Mesendoderm (in vitro differentiated cells): ENCODE results near the gene GPR173.

ENCODE experiments used
- DNase-seq: peaks from one replicate; pipeline ENCODE4 v3.0.0; 2013
- H2AK5ac ChIP-seq: 2 replicates; pipeline ENCODE4 v1.6.1; 2013; ENCODE audit warnings: low read length, inconsistent platforms
- H2BK120ac ChIP-seq: 2 replicates; pipeline ENCODE4 v1.6.1; 2013; ENCODE audit warnings: low read depth, mild to moderate bottlenecking, low read length, moderate library complexity, mixed read lengths
- H2BK15ac ChIP-seq: replicated peaks from 2 replicates; pipeline ENCODE4 v1.6.1; 2013; ENCODE audit warnings: low read depth, mild to moderate bottlenecking, moderate library complexity
- H2BK5ac ChIP-seq: 2 replicates; pipeline ENCODE4 v1.6.1; 2013; ENCODE audit warnings: low read length, inconsistent platforms
- H3K18ac ChIP-seq: 2 replicates; pipeline ENCODE4 v1.6.1; 2013; ENCODE audit warnings: mild to moderate bottlenecking, low read length, mixed read lengths
- H3K23ac ChIP-seq: one replicate; pipeline ENCODE4 v1.6.1; 2013; ENCODE audit warnings: low read length
- H3K27ac ChIP-seq: 2 replicates; pipeline ENCODE4 v1.5.1; 2013; ENCODE audit warnings: low read depth, mild to moderate bottlenecking, inconsistent platforms, low read length, moderate library complexity
- H3K27me3 ChIP-seq: 2 replicates; pipeline ENCODE4 v1.6.1; 2013; ENCODE audit warnings: low read length, control low read depth, mild to moderate bottlenecking, inconsistent platforms; ENCODE audit not compliant: insufficient read depth, poor library complexity
- H3K36me3 ChIP-seq: 2 replicates; pipeline ENCODE4 v1.6.1; 2013; ENCODE audit warnings: low read length, inconsistent platforms; ENCODE audit not compliant: control insufficient read depth, insufficient read depth
- H3K4ac ChIP-seq: one replicate; pipeline ENCODE4 v1.6.1; 2013; ENCODE audit warnings: low read depth, mild to moderate bottlenecking, low read length, moderate library complexity
- H3K4me1 ChIP-seq: 2 replicates; pipeline ENCODE4 v1.6.1; 2013; ENCODE audit warnings: low read depth, low read length, inconsistent platforms; ENCODE audit not compliant: control insufficient read depth
- H3K4me2 ChIP-seq: 2 replicates; pipeline ENCODE4 v1.6.1; 2013; ENCODE audit warnings: low read length
- H3K4me3 ChIP-seq: 2 replicates; pipeline ENCODE4 v1.5.1; 2013; ENCODE audit warnings: mild to moderate bottlenecking, low read length
- H3K56ac ChIP-seq: one replicate; pipeline ENCODE4 v1.6.1; 2013; ENCODE audit warnings: low read length
- H3K79me1 ChIP-seq: 2 replicates; pipeline ENCODE4 v1.6.1; 2013; ENCODE audit warnings: low read length, inconsistent platforms
- H3K79me2 ChIP-seq: 2 replicates; pipeline ENCODE4 v1.6.1; 2013; ENCODE audit warnings: mild to moderate bottlenecking, low read length; ENCODE audit not compliant: control insufficient read depth, insufficient read depth
- H3K9ac ChIP-seq: 2 replicates; pipeline ENCODE4 v1.6.1; 2013; ENCODE audit warnings: low read length, inconsistent platforms
- H4K5ac ChIP-seq: one replicate; pipeline ENCODE4 v1.6.1; 2013; ENCODE audit warnings: low read length
- H4K8ac ChIP-seq: one replicate; pipeline ENCODE4 v1.6.1; 2013; ENCODE audit warnings: low read depth, mild to moderate bottlenecking, control low read depth, low read length, moderate library complexity
- WGBS: extraction: QIAGEN DNeasy Blood & Tissue Kit; methylation state at CpG from one replicate; pipeline ENCODE4 v1.1.7; 2013; ENCODE audit warnings: low lambda C conversion rate, missing lambda C conversion rate; ENCODE audit not compliant: insufficient coverage; ENCODE audit errors: extremely low coverage; 5-methylcytosine and 5-hydroxymethylcytosine counted together

Gene GPR173

DNA sequence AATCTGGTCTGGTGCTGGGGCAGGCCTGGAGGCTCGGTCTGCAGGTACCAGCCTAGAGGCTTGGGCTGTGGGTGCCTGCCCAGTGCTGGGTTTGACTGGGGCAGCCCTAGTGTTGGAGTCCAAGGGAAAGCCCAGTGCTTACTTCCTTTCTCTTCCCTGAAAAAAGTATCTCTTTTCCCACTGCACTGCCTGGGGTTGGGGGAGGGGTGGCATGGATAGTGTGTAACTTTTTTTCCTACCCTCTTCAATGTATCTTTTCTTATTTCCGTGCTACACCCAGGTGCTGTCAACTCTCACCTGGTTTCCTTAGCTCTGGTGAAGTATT, 66.9 kb downstream of the GPR173 start:
- no peaks in the 10 kb centered on the region for H3K79me2 ChIP-seq
- H3K4me3 ChIP-seq = no peak overlapping the region
- H2AK5ac ChIP-seq = no peak overlapping the region
- no peak overlapping the region for H3K4ac ChIP-seq
- no peak for DNase-seq
- no peak overlapping the region for H3K56ac ChIP-seq
- H3K9ac ChIP-seq = no peak overlapping the region
- H3K4me1 ChIP-seq = no peaks in the 10 kb centered on the region
- H3K27ac ChIP-seq = no peak overlapping the region
- no peak overlapping the region for H3K23ac ChIP-seq
- no peak overlapping the region for H2BK5ac ChIP-seq
- H2BK120ac ChIP-seq = no peak overlapping the region
- no peak overlapping the region for H4K8ac ChIP-seq
- H4K5ac ChIP-seq = no peak overlapping the region
- H3K27me3 ChIP-seq = no peaks in the 10 kb centered on the region
- H3K4me2 ChIP-seq = no peak overlapping the region
- H2BK15ac ChIP-seq = no peak overlapping the region
- WGBS = no CpG with 5 or more reads among the region's 2 CpGs
- H3K18ac ChIP-seq = no peak overlapping the region
- H3K36me3 ChIP-seq = no peaks in the 10 kb centered on the region
- no peaks in the 10 kb centered on the region for H3K79me1 ChIP-seq

DNA sequence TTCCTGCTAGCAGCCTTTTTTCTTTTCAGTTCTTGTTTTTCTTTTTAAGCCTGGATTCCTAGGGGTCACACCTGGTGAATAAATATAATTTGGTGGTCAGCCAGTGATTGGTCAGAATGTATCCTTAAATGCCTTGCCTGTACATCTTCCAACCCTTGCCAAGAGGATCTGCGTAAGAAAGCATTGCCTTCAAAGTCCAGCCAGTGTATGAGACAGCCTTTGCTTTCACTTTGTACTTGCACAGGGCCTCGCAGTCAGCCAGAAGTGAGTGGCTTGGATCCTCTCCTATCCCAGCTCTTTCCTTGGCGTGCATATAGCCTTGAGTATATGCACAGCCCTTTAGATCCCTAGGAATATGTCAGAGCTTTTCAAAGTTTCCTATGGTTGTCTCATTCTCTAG, 67.5 kb downstream of the GPR173 start:
- Histone ChIP-seq H3K18ac (no peak overlapping the region), H3K27ac (no peak overlapping the region), H4K5ac (no peak overlapping the region), H3K4me3 (no peak overlapping the region), H4K8ac (no peak overlapping the region), H3K79me1 (no peaks in the 10 kb centered on the region), H2BK15ac (no peak overlapping the region), H3K4me2 (no peak overlapping the region), H3K79me2 (no peaks in the 10 kb centered on the region), H3K4me1 (no peaks in the 10 kb centered on the region), H3K9ac (no peak overlapping the region), H3K56ac (no peak overlapping the region), H3K4ac (no peak overlapping the region), H3K23ac (no peak overlapping the region), H3K27me3 (no peaks in the 10 kb centered on the region), H2AK5ac (no peak overlapping the region), H2BK120ac (no peak overlapping the region), H2BK5ac (no peak overlapping the region), H3K36me3 (no peaks in the 10 kb centered on the region)
- no peak for DNase-seq
- no CpG with 5 or more reads among the region's 3 CpGs for WGBS

- Histone ChIP-seq H2BK15ac (no peak overlapping the region), H3K79me1 (no peaks in the 10 kb centered on the region), H4K5ac (no peak overlapping the region), H4K8ac (no peak overlapping the region), H3K4ac (no peak overlapping the region), H3K4me3 (no peak overlapping the region), H3K18ac (no peak overlapping the region), H2AK5ac (no peak overlapping the region), H3K79me2 (no peaks in the 10 kb centered on the region), H3K27ac (no peak overlapping the region), H3K56ac (no peak overlapping the region), H3K23ac (no peak overlapping the region), H2BK120ac (no peak overlapping the region), H3K9ac (no peak overlapping the region), H3K36me3 (no peaks in the 10 kb centered on the region), H3K4me2 (no peak overlapping the region), H2BK5ac (no peak overlapping the region), H3K4me1 (no peaks in the 10 kb centered on the region), H3K27me3 (no peaks in the 10 kb centered on the region)
- DNase-seq = no peak
- no CpG with 5 or more reads among the region's 1 CpG for WGBS
Observed at GRCh38 chrX:53122013-53122412, 73.4 kb downstream of the GPR173 start.

- Histone ChIP-seq H2BK5ac (no peak overlapping the region), H3K9ac (no peak overlapping the region), H2BK15ac (no peak overlapping the region), H2BK120ac (no peak overlapping the region), H3K79me2 (no peaks in the 10 kb centered on the region), H3K23ac (no peak overlapping the region), H4K5ac (no peak overlapping the region), H2AK5ac (no peak overlapping the region), H3K18ac (no peak overlapping the region), H3K36me3 (no peaks in the 10 kb centered on the region), H3K27ac (no peak overlapping the region), H3K56ac (no peak overlapping the region), H3K4me2 (no peak overlapping the region), H3K4ac (no peak overlapping the region), H3K79me1 (no peaks in the 10 kb centered on the region), H3K27me3 (no peaks in the 10 kb centered on the region), H3K4me1 (no peaks in the 10 kb centered on the region), H3K4me3 (no peak overlapping the region), H4K8ac (no peak overlapping the region)
- no peak for DNase-seq
Observed at GRCh38 chrX:53125506-53125905, 76.9 kb downstream of the GPR173 start.

DNA sequence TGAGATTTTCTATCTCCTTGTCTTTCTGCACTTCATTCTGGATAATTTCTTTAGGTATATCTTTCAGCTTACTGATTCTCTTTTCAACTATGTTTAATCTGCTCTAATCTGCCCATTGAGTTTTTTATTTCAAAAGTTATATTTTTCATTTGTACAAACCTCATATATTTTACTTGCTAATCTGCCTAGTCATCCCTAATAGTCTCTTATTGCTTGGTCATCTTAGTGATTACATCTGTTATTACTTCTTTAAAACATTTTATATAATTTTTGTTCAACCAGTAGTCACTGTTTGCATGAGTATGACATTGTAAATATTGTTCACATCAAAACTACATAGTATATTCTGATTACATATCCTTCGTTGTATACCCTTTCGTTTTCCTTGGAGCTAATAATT, 77.8 kb downstream of the GPR173 start:
- no CpG with 5 or more reads among the region's 2 CpGs for WGBS
- Histone ChIP-seq H3K79me2 (no peaks in the 10 kb centered on the region), H3K23ac (no peak overlapping the region)

GRCh38 chrX:53128097-53128749, 79.6 kb downstream of the GPR173 start:
- Histone ChIP-seq H3K23ac (no peak overlapping the region), H3K4me2 (no peak overlapping the region), H3K27ac (no peak overlapping the region), H3K79me1 (no peaks in the 10 kb centered on the region), H3K79me2 (no peaks in the 10 kb centered on the region), H2BK120ac (no peak overlapping the region), H2AK5ac (no peak overlapping the region), H3K36me3 (no peaks in the 10 kb centered on the region), H3K9ac (no peak overlapping the region), H2BK5ac (no peak overlapping the region), H3K4me1 (no peaks in the 10 kb centered on the region), H4K8ac (no peak overlapping the region), H2BK15ac (no peak overlapping the region), H3K18ac (no peak overlapping the region), H3K27me3 (no peaks in the 10 kb centered on the region), H4K5ac (no peak overlapping the region), H3K4ac (no peak overlapping the region), H3K56ac (no peak overlapping the region), H3K4me3 (no peak overlapping the region)
- DNase-seq = no peak
- WGBS = no CpG with 5 or more reads among the region's 3 CpGs

More for the DNA sequence above, 77.8 kb downstream of the GPR173 start:
- H4K5ac ChIP-seq = no peak overlapping the region
- no peak overlapping the region for H3K56ac ChIP-seq
- H3K9ac ChIP-seq = no peak overlapping the region
- H3K4me2 ChIP-seq = no peak overlapping the region
- no peak overlapping the region for H2AK5ac ChIP-seq
- H3K4me1 ChIP-seq = no peaks in the 10 kb centered on the region
- H3K36me3 ChIP-seq = no peaks in the 10 kb centered on the region
- no peak overlapping the region for H3K27ac ChIP-seq
- H3K4ac ChIP-seq = no peak overlapping the region
- no peak overlapping the region for H2BK120ac ChIP-seq
- no peaks in the 10 kb centered on the region for H3K79me1 ChIP-seq
- no peak overlapping the region for H3K4me3 ChIP-seq
- DNase-seq = no peak
- H4K8ac ChIP-seq = no peak overlapping the region
- no peak overlapping the region for H2BK15ac ChIP-seq
- no peaks in the 10 kb centered on the region for H3K27me3 ChIP-seq
- no peak overlapping the region for H3K18ac ChIP-seq
- no peak overlapping the region for H2BK5ac ChIP-seq
